Smooth muscle cell (in vitro differentiated cells): Measurements from ENCODE around the gene SEC22A. TPM values are rescaled to one million over a fixed set of nuclear protein-coding genes. Genes with fewer than 3 reads are reported as not detected.

Experiments used
- DNase-seq: peaks from one replicate; lab custom pipeline; 2025; ENCODE audit not compliant: unreplicated experiment; lab: John Stamatoyannopoulos, UW
- H2AFZ ChIP-seq: fragments of 200-600 bp; sonication (generic); 2 replicates; pipeline ENCODE4 v1.6.0; 2016; ENCODE audit warnings: antibody characterized with exemption, low read depth, mild to moderate bottlenecking
- H3F3A ChIP-seq: fragments of 200-600 bp; sonication (generic); 2 replicates; pipeline ENCODE4 v1.6.0; 2017; ENCODE audit warnings: antibody characterized with exemption, low read depth
- H3K27ac ChIP-seq: fragments of 200-600 bp; sonication (generic); 2 replicates; pipeline ENCODE4 v1.5.1; 2016; ENCODE audit warnings: low read depth, mild to moderate bottlenecking
- H3K27me3 ChIP-seq: fragments of 200-600 bp; sonication (generic); 2 replicates; pipeline ENCODE4 v1.6.1; 2016; ENCODE audit warnings: low read depth, mild to moderate bottlenecking
- H3K36me3 ChIP-seq: fragments of 200-600 bp; sonication (generic); 2 replicates; pipeline ENCODE4 v1.5.1; 2016; ENCODE audit warnings: low read depth
- H3K4me1 ChIP-seq: fragments of 200-600 bp; sonication (generic); 2 replicates; pipeline ENCODE4 v1.5.1; 2016; ENCODE audit warnings: low read depth
- H3K4me2 ChIP-seq: fragments of 200-600 bp; sonication (generic); 2 replicates; pipeline ENCODE4 v1.6.0; 2016; ENCODE audit warnings: mild to moderate bottlenecking
- H3K4me3 ChIP-seq: fragments of 200-600 bp; sonication (generic); 2 replicates; pipeline ENCODE4 v1.5.1; 2016; ENCODE audit warnings: mild to moderate bottlenecking
- H3K79me2 ChIP-seq: fragments of 200-600 bp; sonication (generic); 2 replicates; pipeline ENCODE4 v1.6.0; 2016; ENCODE audit warnings: low read depth, mild to moderate bottlenecking
- H3K9ac ChIP-seq: fragments of 200-600 bp; sonication (generic); 2 replicates; pipeline ENCODE4 v1.6.0; 2016; ENCODE audit warnings: low read depth
- H3K9me3 ChIP-seq: fragments of 200-600 bp; sonication (generic); replicated peaks from 2 replicates; pipeline ENCODE4 v1.5.1; 2016; ENCODE audit warnings: low read depth
- H4K20me1 ChIP-seq: fragments of 200-600 bp; sonication (generic); 2 replicates; pipeline ENCODE4 v1.6.0; 2016; ENCODE audit warnings: low read depth
- WGBS: methylation state at CpG from one replicate; pipeline ENCODE4 v1.1.7; 2016; ENCODE audit warnings: low lambda C conversion rate; 5-methylcytosine and 5-hydroxymethylcytosine counted together
- polyA plus RNA-seq: library from polyadenylated mRNA; unstranded; fragments of >200 nt; fragmentation: Nextera tagmentation; extraction: Ambion mirVana; gene quantifications from 2 replicates; pipeline ENCODE4 v1.2.1, GENCODE V29; 2016
- total RNA-seq: library from RNA; depleted of rRNA; stranded (reverse); fragments of >200 nt; gene quantifications from 2 replicates; pipeline ENCODE4 v1.2.3, GENCODE V29; 2014
- TF ChIP-seq, protein P1 (sequence below): fragments of 200-600 bp; sonication (generic); IDR thresholded peaks from 2 replicates; pipeline ENCODE4 v1.5.1; 2017; ENCODE audit warnings: borderline replicate concordance, mild to moderate bottlenecking, antibody characterized with exemption; ENCODE audit not compliant: insufficient read depth, poor library complexity, severe bottlenecking

The SEC22A gene
- total and polyA plus RNA-seq, 2 experiments from 2014 or later, result 30.7 to 34.2 TPM

DNA sequence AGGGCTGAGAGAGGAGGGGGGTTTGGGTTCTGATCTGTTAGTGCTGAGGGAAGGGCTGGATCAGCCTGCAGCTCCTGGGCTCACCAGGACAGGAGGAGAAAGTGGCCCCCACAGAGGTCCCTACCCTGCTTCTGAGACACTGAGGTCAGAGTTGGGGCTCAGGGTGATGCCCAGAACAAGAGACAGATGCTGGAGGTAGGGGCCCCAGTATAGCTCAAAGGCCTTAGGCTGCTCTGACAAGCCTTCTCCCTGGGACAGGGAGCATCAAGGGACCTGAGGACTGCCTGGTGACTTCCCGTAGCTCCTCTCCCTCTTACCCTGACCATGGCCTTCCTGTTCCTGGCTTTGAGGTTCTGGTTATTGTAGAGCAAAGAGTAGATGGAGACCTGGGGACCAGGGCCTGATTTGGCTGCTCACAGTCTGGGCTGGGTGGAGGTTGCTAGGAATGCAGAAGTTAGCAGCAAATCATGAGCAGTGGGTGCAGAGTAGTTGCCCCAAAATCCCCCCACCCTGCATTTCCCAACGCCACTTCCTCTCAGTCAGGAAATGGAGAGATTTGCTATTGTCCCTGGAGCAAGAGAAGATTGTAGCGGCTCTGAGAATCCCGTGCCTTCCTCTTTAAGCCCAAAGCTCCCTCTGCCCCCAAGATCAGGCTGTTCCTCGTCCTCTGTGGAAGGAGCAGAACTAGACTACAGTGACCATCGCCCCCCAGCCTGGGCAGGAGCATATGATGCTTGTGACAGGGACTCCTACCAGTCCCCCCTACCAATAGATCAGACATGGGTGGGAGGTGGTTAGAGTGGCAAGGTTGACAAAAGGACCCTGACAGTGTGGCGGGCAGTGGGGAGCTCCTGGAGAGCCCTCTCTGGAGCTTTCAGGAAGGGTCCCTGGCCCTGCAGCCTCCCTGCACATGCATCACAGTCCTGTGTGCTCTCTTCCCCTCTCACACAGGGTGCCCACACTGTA, 47.4 kb upstream of the SEC22A start:
- TF ChIP-seq, protein P1, sequence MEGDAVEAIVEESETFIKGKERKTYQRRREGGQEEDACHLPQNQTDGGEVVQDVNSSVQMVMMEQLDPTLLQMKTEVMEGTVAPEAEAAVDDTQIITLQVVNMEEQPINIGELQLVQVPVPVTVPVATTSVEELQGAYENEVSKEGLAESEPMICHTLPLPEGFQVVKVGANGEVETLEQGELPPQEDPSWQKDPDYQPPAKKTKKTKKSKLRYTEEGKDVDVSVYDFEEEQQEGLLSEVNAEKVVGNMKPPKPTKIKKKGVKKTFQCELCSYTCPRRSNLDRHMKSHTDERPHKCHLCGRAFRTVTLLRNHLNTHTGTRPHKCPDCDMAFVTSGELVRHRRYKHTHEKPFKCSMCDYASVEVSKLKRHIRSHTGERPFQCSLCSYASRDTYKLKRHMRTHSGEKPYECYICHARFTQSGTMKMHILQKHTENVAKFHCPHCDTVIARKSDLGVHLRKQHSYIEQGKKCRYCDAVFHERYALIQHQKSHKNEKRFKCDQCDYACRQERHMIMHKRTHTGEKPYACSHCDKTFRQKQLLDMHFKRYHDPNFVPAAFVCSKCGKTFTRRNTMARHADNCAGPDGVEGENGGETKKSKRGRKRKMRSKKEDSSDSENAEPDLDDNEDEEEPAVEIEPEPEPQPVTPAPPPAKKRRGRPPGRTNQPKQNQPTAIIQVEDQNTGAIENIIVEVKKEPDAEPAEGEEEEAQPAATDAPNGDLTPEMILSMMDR, result no peak
- Histone ChIP-seq H3K79me2 (no peaks in the 10 kb centered on the region), H3K9ac (no peak overlapping the region), H3K4me3 (no peak overlapping the region), H3K36me3 (peaks cover 4% of the 10 kb centered on the region), H3K9me3 (no peaks in the 10 kb centered on the region), H3F3A (no peaks in the 10 kb centered on the region), H3K4me2 (no peak overlapping the region), H3K27me3 (no peaks in the 10 kb centered on the region), H4K20me1 (peaks cover 6% of the 10 kb centered on the region), H3K4me1 (peaks cover 22% of the 10 kb centered on the region), H2AFZ (no peak overlapping the region), H3K27ac (no peak overlapping the region)
- no peak for DNase-seq
- over 99% methylated on average over 7 of the region's 7 CpGs for WGBS

GRCh38 chr3:123155471-123156011, 46.2 kb upstream of the SEC22A start:
- Histone ChIP-seq H3K79me2 (no peaks in the 10 kb centered on the region), H3F3A (no peaks in the 10 kb centered on the region), H3K4me3 (no peak overlapping the region), H3K27me3 (no peaks in the 10 kb centered on the region), H2AFZ (no peak overlapping the region), H3K36me3 (no peaks in the 10 kb centered on the region), H3K4me2 (no peak overlapping the region), H3K9ac (no peak overlapping the region), H3K4me1 (peaks cover 22% of the 10 kb centered on the region), H3K27ac (no peak overlapping the region), H4K20me1 (peaks cover 6% of the 10 kb centered on the region), H3K9me3 (no peaks in the 10 kb centered on the region)
- TF ChIP-seq, protein P1, result no peak
- WGBS, result 96% methylated on average over 9 of the region's 9 CpGs
- no peak for DNase-seq

DNA sequence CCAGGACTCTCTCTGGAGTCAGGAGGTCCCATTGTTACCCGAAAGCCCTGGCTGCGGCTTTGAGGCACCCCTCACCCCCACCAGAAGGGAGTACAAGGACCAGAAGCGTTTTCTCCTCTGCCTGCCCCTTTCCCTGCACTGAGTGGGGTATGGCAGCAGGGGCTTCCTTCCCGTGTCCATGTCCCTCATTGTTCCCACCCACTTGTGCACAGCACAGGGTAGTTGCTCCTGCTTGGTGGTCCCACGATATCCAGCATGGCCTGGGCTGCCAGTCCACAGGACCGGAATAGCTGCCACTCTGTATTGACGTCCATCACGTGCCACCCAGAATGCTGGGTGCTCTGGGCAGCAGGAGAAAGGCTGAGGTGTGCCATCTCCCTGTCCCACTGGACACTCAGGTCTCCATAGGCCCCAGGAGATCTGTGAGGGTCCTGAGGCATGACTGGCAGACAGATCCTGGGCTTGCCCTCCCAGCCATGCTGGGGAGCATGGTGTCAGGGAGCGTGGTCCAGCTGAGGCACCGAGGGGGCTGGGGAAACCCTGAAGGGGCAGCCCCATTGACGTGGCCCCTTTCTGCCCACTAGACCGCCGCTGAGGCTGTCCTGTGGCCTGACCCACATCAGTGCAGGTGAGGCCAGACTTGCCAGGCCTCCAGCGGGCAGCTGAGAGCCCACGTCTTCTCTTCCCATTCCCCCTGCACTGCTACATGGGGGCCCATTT, 45.3 kb upstream of the SEC22A start:
- no peaks in the 10 kb centered on the region for H3F3A ChIP-seq
- peaks cover 22% of the 10 kb centered on the region for H3K4me1 ChIP-seq
- TF ChIP-seq, protein P1, result no peak
- peaks cover 6% of the 10 kb centered on the region for H4K20me1 ChIP-seq
- H3K9ac ChIP-seq, result no peak overlapping the region
- no peak overlapping the region for H3K4me3 ChIP-seq
- WGBS, result 97% methylated on average over 15 of the region's 15 CpGs
- H3K27ac ChIP-seq, result no peak overlapping the region
- H2AFZ ChIP-seq, result no peak overlapping the region
- H3K36me3 ChIP-seq, result no peaks in the 10 kb centered on the region
- no peak for DNase-seq
- no peaks in the 10 kb centered on the region for H3K27me3 ChIP-seq
- H3K4me2 ChIP-seq, result no peak overlapping the region
- no peaks in the 10 kb centered on the region for H3K79me2 ChIP-seq
- H3K9me3 ChIP-seq, result no peaks in the 10 kb centered on the region
